Cardiac muscle cell (in vitro differentiated cells and primary cell): Measurements from ENCODE around the gene LRRC25. TPM values are rescaled to one million over a fixed set of nuclear protein-coding genes. Genes with fewer than 3 reads are reported as not detected.

Experiments
- DNase-seq, 2 donors: peaks; one replicate each; pipeline versions ENCODE4 v3.0.0 to v3.0.0-alpha.2; 2010 to 2017; ENCODE audit warnings: low read depth in 1 of 2, low spot score in 1 of 2
- H3K27ac ChIP-seq: fragments of 200-600 bp; sonication (generic); 2 replicates; pipeline ENCODE4 v1.5.1; 2016
- H3K27me3 ChIP-seq: fragments of 200-600 bp; sonication (generic); 2 replicates; pipeline ENCODE4 v1.6.0; 2016; ENCODE audit warnings: control low read depth
- H3K36me3 ChIP-seq: fragments of 200-600 bp; sonication (generic); 2 replicates; pipeline ENCODE4 v1.5.1; 2016; ENCODE audit warnings: control low read depth
- H3K4me1 ChIP-seq: fragments of 200-600 bp; sonication (generic); 2 replicates; pipeline ENCODE4 v1.8.1; 2017; ENCODE audit warnings: low read depth, mild to moderate bottlenecking, mixed run types
- H3K4me3 ChIP-seq: fragments of 200-600 bp; sonication (generic); 2 replicates; pipeline ENCODE4 v1.5.1; 2016; ENCODE audit warnings: mild to moderate bottlenecking
- H3K9me3 ChIP-seq: fragments of 200-600 bp; sonication (generic); 2 replicates; pipeline ENCODE4 v1.5.1; 2017; ENCODE audit warnings: low read depth, mild to moderate bottlenecking, control low read depth
- polyA plus RNA-seq: library from polyadenylated mRNA; unstranded; fragments of >200 nt; fragmentation: Nextera tagmentation; extraction: Ambion mirVana; gene quantifications from 2 replicates; pipeline ENCODE4 v1.2.1, GENCODE V29; 2016
- total RNA-seq: library from RNA; depleted of rRNA; stranded (reverse); fragments of >200 nt; gene quantifications from 2 replicates; pipeline ENCODE4 v1.2.3, GENCODE V29; 2016
- TF ChIP-seq, protein P1 (sequence below): IDR thresholded peaks from 2 replicates; pipeline ENCODE4 v1.5.1; 2012; ENCODE audit warnings: low read depth, mild to moderate bottlenecking, low read length

LRRC25 gene
- total and polyA plus RNA-seq, 2 experiments from 2014 or later, result not detected

GRCh38 chr19:18426416-18426767 is 29.0 kb upstream of the LRRC25 start:
- H3K4me1 ChIP-seq, result peaks cover 34% of the 10 kb centered on the region
- TF ChIP-seq, protein P1, sequence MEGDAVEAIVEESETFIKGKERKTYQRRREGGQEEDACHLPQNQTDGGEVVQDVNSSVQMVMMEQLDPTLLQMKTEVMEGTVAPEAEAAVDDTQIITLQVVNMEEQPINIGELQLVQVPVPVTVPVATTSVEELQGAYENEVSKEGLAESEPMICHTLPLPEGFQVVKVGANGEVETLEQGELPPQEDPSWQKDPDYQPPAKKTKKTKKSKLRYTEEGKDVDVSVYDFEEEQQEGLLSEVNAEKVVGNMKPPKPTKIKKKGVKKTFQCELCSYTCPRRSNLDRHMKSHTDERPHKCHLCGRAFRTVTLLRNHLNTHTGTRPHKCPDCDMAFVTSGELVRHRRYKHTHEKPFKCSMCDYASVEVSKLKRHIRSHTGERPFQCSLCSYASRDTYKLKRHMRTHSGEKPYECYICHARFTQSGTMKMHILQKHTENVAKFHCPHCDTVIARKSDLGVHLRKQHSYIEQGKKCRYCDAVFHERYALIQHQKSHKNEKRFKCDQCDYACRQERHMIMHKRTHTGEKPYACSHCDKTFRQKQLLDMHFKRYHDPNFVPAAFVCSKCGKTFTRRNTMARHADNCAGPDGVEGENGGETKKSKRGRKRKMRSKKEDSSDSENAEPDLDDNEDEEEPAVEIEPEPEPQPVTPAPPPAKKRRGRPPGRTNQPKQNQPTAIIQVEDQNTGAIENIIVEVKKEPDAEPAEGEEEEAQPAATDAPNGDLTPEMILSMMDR, result no peak
- no peak for DNase-seq
- H3K4me3 ChIP-seq, result no peak overlapping the region
- no peaks in the 10 kb centered on the region for H3K36me3 ChIP-seq
- no peaks in the 10 kb centered on the region for H3K9me3 ChIP-seq
- peak overlapping the region; percentile 73 for H3K27ac ChIP-seq
- H3K27me3 ChIP-seq, result no peaks in the 10 kb centered on the region

- Histone ChIP-seq H3K9me3 (no peaks in the 10 kb centered on the region), H3K27ac (peak overlapping the region; percentile 73), H3K4me3 (no peak overlapping the region), H3K36me3 (no peaks in the 10 kb centered on the region), H3K4me1 (peaks cover 33% of the 10 kb centered on the region), H3K27me3 (no peaks in the 10 kb centered on the region)
- peak in 1 of 2 donors; percentile 72 for DNase-seq
- TF ChIP-seq, protein P1, result no peak
These were observed 28.3 kb upstream of the LRRC25 start for GRCh38 chr19:18425515-18426415.

DNA sequence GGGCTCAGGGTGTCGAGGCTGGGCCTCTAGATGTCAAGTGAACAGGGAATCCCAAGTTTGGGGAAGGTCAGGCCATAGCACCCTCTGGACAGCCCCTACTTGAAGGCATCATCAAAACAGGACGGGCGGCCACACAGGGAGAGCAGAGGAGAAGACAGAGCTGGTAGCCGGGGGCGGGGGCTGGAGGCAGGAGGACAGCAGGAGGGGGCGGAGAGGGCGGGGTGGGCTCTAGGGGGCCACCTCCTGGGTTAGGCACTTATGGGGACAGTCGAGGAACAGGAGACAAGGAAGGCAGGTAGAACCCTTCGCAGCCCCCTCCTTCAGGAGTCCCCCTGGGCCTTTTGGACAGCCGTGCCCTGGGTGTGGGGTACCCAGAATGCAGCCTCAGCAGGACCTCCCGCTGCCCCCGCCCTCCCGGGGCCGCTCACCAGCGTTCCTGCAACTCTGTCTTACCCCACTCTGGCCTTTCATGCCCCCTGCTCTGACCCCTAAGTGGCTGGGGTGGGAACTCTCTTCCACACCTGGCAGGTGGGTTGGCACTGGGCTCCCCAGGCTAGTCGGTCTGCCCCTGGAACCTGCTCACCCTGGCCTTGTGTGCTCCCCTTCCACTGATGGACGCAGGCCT is 27.6 kb upstream of the LRRC25 start:
- no peak for DNase-seq
- Histone ChIP-seq H3K4me3 (no peak overlapping the region), H3K9me3 (no peaks in the 10 kb centered on the region), H3K27ac (no peak overlapping the region), H3K36me3 (no peaks in the 10 kb centered on the region), H3K27me3 (no peaks in the 10 kb centered on the region), H3K4me1 (peaks cover 25% of the 10 kb centered on the region)
- TF ChIP-seq, protein P1, result no peak

GRCh38 chr19:18424122-18424889 is 26.9 kb upstream of the LRRC25 start:
- Histone ChIP-seq H3K36me3 (no peaks in the 10 kb centered on the region), H3K27me3 (no peaks in the 10 kb centered on the region), H3K9me3 (no peaks in the 10 kb centered on the region), H3K27ac (no peak overlapping the region), H3K4me1 (peaks cover 18% of the 10 kb centered on the region), H3K4me3 (no peak overlapping the region)
- TF ChIP-seq, protein P1, result no peak
- no peak for DNase-seq

GRCh38 chr19:18423258-18424020 is 26.0 kb upstream of the LRRC25 start:
- H3K27me3 ChIP-seq, result no peaks in the 10 kb centered on the region
- H3K36me3 ChIP-seq, result no peaks in the 10 kb centered on the region
- no peaks in the 10 kb centered on the region for H3K9me3 ChIP-seq
- no peak overlapping the region for H3K4me3 ChIP-seq
- no peak for DNase-seq
- TF ChIP-seq, protein P1, result no peak
- H3K4me1 ChIP-seq, result peaks cover 18% of the 10 kb centered on the region
- H3K27ac ChIP-seq, result no peak overlapping the region
